ENCODE measurements around the gene APOC4. TPM values are rescaled to one million over a fixed set of nuclear protein-coding genes. Genes with fewer than 3 reads are reported as not detected.

The APOC4 gene
- total RNA-seq, 2 donors from 2014 or later, result not detected

DNA sequence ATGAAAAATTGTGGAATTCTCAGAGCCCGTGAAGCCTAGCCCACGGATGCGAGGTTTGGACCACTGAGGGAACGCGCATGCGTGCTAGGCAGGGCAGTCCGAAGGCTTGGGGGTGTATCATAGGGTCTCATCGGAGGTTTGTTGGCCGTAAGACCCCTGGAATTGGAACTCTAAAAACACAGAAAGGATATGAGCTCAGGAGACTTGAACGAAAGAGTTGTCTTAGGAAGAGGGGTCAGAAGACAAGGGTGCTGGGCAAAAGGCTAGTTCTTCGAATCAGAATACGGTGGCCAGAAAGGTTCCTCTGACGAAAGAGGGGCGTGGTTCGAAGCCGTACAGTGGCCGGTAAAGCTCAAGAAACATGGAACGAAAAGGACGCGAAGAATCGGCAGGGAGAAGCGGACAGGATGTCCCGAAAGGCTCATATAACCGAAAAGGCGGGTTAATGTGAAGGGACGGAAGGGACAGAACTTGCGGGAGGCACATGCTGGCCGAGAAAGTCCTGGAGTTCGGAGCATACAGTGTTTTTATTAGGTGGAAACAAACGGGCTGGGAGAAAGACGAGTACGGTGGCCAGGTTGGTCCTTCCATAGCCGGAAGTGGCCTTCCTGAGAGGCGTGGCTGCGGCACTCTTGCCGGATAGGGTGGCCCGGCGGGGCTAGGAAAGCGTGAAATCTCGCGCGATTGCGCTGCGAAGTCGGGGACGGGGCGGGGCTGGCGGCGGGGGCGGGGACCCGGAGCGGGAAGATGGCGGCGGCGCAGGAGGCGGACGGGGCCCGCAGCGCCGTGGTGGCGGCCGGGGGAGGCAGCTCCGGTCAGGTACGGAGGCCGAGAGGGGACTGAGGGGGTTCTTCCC lies 12.8 kb downstream of the APOC4 start, which contains the start of gene CLPTM1:
CLPTM1 (plus strand) TSS at position 732 of the 856 bp plus-strand sequence; CDS start at position 748, 16 bp downstream.
- H3K4me1 ChIP-seq (replicated peaks), result peaks cover 7% of the 10 kb centered on the region
- intact Hi-C loops (cut with DNase I), result loop anchor here (5.0 kb wide), 1 partner anchor 108 kb away; the partner anchor contains the start of gene NECTIN2
- under 1% methylated on average over 65 of the region's 65 CpGs for WGBS
- H3K27ac ChIP-seq, result peak within 1 kb of the TSS; percentile 95 to 97
- H3K27me3 ChIP-seq (replicated peaks; ENCODE audit: insufficient read depth), result no peaks in the 10 kb centered on the region
- no peaks in the 10 kb centered on the region for H3K36me3 ChIP-seq
- H3K9me3 ChIP-seq, result no peaks in the 10 kb centered on the region
- DNase-seq (ENCODE audit: low spot score), result peak; percentile 95
- peak within 1 kb of the TSS; percentile 85 to 99 for H3K4me3 ChIP-seq
- peak; percentile 94 for TF ChIP-seq POLR2AphosphoS5 (IDR thresholded peaks at IDR 0.05)
- TF ChIP-seq, protein P1, sequence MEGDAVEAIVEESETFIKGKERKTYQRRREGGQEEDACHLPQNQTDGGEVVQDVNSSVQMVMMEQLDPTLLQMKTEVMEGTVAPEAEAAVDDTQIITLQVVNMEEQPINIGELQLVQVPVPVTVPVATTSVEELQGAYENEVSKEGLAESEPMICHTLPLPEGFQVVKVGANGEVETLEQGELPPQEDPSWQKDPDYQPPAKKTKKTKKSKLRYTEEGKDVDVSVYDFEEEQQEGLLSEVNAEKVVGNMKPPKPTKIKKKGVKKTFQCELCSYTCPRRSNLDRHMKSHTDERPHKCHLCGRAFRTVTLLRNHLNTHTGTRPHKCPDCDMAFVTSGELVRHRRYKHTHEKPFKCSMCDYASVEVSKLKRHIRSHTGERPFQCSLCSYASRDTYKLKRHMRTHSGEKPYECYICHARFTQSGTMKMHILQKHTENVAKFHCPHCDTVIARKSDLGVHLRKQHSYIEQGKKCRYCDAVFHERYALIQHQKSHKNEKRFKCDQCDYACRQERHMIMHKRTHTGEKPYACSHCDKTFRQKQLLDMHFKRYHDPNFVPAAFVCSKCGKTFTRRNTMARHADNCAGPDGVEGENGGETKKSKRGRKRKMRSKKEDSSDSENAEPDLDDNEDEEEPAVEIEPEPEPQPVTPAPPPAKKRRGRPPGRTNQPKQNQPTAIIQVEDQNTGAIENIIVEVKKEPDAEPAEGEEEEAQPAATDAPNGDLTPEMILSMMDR (IDR thresholded peaks at IDR 0.05), result peak in 1 of 4 experiments; percentile 29
- TF ChIP-seq POLR2A (IDR thresholded peaks at IDR 0.05), result peak; percentile 65

DNA sequence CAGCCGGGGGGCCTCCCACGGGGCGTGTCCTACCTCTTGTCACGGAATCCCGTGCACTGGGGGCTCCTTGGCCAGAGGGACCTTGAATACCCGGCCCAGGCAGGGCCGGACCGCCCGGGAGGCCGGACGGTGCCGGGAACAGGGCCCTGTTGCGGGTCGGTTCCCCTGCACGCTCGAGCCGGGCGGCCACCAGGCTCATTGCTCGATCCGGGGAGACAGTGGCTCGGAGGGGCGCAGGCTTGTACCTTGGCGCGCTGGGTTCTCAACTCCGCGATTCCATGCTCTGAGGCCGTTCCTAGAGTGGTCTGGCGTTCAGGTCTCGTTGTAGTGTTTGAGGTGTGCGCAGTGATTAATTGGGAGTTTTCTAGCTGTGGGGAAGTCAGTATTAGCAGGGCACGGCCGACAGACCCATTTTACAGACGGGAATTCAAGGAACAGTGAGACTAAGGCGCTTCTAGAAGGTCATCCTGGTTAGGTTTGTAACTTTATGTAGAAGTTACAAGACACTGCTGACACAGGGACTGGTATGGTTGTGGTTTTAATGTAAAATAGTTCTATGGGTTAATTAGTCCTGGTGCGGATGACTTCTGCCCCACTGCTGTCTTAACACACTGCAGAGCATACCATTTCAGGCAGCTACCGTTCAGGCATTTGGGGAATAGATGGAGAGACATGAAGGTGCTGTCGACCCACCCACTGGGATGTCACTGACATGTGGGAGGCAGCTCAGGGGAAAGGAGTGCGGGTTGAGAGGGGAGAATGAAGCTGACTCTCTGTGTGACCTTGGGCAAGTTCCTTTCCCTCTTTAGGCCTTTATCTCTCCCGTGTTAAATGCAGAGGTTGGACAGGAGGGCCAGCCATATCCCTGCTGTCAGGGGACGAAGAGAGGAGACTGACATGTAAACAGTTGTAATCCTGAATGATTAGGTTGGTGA lies 13.7 kb downstream of the APOC4 start:
- H3K27ac ChIP-seq, result peak overlapping the region; percentile 95 to 97
- DNase-seq (ENCODE audit: low spot score), result no peak
- no peaks in the 10 kb centered on the region for H3K9me3 ChIP-seq
- no peaks in the 10 kb centered on the region for H3K36me3 ChIP-seq
- H3K27me3 ChIP-seq (replicated peaks; ENCODE audit: insufficient read depth), result no peaks in the 10 kb centered on the region
- 3% methylated on average over 40 of the region's 40 CpGs for WGBS
- no peak for TF ChIP-seq POLR2A (IDR thresholded peaks at IDR 0.05)
- no peak for TF ChIP-seq POLR2AphosphoS5 (IDR thresholded peaks at IDR 0.05)
- intact Hi-C loops (cut with DNase I), result no loop called here
- H3K4me1 ChIP-seq (replicated peaks), result peaks cover 7% of the 10 kb centered on the region
- H3K4me3 ChIP-seq, result peak overlapping the region; percentile 85 to 99

DNA sequence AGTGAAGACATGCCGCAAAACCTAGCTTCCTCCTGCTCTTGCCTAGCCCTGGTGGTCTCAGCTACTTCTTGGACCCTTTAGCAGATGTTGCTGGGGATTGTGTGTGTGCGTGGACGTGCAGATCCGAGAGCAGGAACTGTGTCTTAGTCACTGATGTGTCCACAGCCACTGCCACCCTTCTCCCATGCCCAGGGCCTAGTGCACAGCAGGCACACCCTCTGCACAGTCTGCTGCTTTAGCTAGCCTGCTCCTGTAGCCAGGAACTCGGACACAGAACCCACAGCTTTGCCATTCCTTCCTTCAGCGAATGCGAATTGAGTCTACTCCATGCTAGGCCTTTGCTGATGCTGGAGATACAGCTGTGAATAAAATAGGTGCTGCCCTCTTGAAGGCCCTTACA lies 15.5 kb downstream of the APOC4 start:
- no peaks in the 10 kb centered on the region for H3K9me3 ChIP-seq
- H3K27me3 ChIP-seq (replicated peaks; ENCODE audit: insufficient read depth), result no peaks in the 10 kb centered on the region
- H3K27ac ChIP-seq, result no peak overlapping the region
- intact Hi-C loops (cut with DNase I), result no loop called here
- 74% methylated on average over 7 of the region's 7 CpGs for WGBS
- no peaks in the 10 kb centered on the region for H3K36me3 ChIP-seq
- H3K4me3 ChIP-seq, result no peak overlapping the region
- TF ChIP-seq, protein P1 (IDR thresholded peaks at IDR 0.05), result no peak
- no peak for TF ChIP-seq POLR2AphosphoS5 (IDR thresholded peaks at IDR 0.05)
- no peak for TF ChIP-seq POLR2A (IDR thresholded peaks at IDR 0.05)
- peaks cover 7% of the 10 kb centered on the region for H3K4me1 ChIP-seq (replicated peaks)
- DNase-seq (ENCODE audit: low spot score), result no peak

DNA sequence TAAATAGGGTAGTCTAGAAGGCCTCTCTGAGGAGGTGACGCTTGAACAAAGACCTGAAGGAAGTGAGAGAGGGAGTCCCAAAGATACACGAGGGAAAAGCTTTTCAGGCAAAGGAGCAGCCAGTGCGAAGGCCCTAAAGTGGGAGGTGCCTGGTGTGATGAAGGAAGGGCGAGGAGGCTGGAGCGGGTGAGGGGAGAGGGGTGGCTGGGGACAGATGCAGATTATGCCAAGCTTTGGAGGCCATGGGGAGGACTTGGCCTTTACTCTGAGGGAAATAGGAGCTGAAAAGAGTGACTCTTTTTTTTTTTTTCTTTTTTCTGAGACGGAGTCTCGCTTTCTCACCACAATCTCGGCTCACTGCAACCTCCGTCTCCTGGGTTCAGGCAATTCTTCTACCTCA lies 16.1 kb downstream of the APOC4 start:
- TF ChIP-seq, protein P1 (IDR thresholded peaks at IDR 0.05), result no peak
- no peak for TF ChIP-seq POLR2AphosphoS5 (IDR thresholded peaks at IDR 0.05)
- no peak for TF ChIP-seq POLR2A (IDR thresholded peaks at IDR 0.05)
- 82% methylated on average over 9 of the region's 9 CpGs for WGBS
- Histone ChIP-seq H3K4me1 (replicated peaks) (peaks cover 7% of the 10 kb centered on the region), H3K27ac (no peak overlapping the region), H3K9me3 (no peaks in the 10 kb centered on the region), H3K27me3 (replicated peaks; ENCODE audit: insufficient read depth) (no peaks in the 10 kb centered on the region), H3K36me3 (no peaks in the 10 kb centered on the region), H3K4me3 (no peak overlapping the region)
- intact Hi-C loops (cut with DNase I), result no loop called here
- DNase-seq (ENCODE audit: low spot score), result no peak

DNA sequence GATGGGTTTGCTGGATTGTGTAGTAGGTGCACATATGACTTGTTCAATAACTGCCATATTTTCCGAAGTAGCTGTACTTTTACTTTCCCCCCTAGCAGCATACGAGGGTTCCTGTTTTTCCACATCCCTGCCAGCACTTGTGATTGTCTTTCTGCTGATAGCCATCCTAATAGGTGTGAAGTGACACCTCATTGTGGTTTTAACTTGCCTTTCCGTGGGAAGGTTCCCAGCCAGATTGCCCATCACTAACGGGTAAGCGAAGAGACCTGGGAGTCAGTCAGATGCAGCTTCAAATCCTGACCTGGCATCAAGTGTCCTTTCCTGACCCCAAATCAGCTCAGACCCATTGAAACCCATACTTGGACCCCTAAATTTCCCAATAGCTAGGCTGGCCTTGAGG lies 17.7 kb downstream of the APOC4 start:
- WGBS, result 70% methylated on average over 5 of the region's 5 CpGs
- TF ChIP-seq POLR2AphosphoS5 (IDR thresholded peaks at IDR 0.05), result no peak
- no peak for TF ChIP-seq POLR2A (IDR thresholded peaks at IDR 0.05)
- TF ChIP-seq, protein P1 (IDR thresholded peaks at IDR 0.05), result no peak
- intact Hi-C loops (cut with DNase I), result no loop called here

More for the DNA sequence above, 17.7 kb downstream of the APOC4 start:
- no peaks in the 10 kb centered on the region for H3K27me3 ChIP-seq (replicated peaks; ENCODE audit: insufficient read depth)
- no peak for DNase-seq (ENCODE audit: low spot score)
- no peak overlapping the region for H3K27ac ChIP-seq
- H3K36me3 ChIP-seq, result no peaks in the 10 kb centered on the region
- no peaks in the 10 kb centered on the region for H3K9me3 ChIP-seq
- no peak overlapping the region for H3K4me3 ChIP-seq
- peaks cover 7% of the 10 kb centered on the region for H3K4me1 ChIP-seq (replicated peaks)

Data from prostate gland (tissue), 2 donors.